Measurements from ENCODE around the gene MAGI3. TPM values are rescaled to one million over a fixed set of nuclear protein-coding genes. Genes with fewer than 3 reads are reported as not detected.

Gene MAGI3
- total and polyA plus RNA-seq, 2 of the 13 experiments (the other 11 are each of a cell fraction or from before 2014, with no cell fraction given) = 4.0 to 11.8 TPM

- TF ChIP-seq, protein P1, sequence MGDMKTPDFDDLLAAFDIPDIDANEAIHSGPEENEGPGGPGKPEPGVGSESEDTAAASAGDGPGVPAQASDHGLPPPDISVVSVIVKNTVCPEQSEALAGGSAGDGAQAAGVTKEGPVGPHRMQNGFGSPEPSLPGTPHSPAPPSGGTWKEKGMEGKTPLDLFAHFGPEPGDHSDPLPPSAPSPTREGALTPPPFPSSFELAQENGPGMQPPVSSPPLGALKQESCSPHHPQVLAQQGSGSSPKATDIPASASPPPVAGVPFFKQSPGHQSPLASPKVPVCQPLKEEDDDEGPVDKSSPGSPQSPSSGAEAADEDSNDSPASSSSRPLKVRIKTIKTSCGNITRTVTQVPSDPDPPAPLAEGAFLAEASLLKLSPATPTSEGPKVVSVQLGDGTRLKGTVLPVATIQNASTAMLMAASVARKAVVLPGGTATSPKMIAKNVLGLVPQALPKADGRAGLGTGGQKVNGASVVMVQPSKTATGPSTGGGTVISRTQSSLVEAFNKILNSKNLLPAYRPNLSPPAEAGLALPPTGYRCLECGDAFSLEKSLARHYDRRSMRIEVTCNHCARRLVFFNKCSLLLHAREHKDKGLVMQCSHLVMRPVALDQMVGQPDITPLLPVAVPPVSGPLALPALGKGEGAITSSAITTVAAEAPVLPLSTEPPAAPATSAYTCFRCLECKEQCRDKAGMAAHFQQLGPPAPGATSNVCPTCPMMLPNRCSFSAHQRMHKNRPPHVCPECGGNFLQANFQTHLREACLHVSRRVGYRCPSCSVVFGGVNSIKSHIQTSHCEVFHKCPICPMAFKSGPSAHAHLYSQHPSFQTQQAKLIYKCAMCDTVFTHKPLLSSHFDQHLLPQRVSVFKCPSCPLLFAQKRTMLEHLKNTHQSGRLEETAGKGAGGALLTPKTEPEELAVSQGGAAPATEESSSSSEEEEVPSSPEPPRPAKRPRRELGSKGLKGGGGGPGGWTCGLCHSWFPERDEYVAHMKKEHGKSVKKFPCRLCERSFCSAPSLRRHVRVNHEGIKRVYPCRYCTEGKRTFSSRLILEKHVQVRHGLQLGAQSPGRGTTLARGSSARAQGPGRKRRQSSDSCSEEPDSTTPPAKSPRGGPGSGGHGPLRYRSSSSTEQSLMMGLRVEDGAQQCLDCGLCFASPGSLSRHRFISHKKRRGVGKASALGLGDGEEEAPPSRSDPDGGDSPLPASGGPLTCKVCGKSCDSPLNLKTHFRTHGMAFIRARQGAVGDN (CRISPR knock-in tag; IDR thresholded peaks at IDR 0.05) = peak; percentile 53; the same call in 1 of the 2 replicates
- TF ChIP-seq ZNF331 (CRISPR knock-in tag; IDR thresholded peaks at IDR 0.05) (peak; percentile 78), TFAP4 (IDR thresholded peaks at IDR 0.05; ENCODE audit: borderline replicate concordance, low read depth) (peak; percentile 72; the same call in 1 of the 2 replicates), FOXO1 (CRISPR knock-in tag; IDR thresholded peaks at IDR 0.05) (peak; percentile 83), IRF2 (CRISPR knock-in tag; IDR thresholded peaks at IDR 0.05) (peak; percentile 90), GATAD2A (CRISPR knock-in tag; IDR thresholded peaks at IDR 0.05) (peak; percentile 94), TBX2 (CRISPR knock-in tag; IDR thresholded peaks at IDR 0.05; ENCODE audit: borderline replicate concordance) (peak; percentile 68; the same call in 1 of the 2 replicates), ZMYM3 (CRISPR knock-in tag; IDR thresholded peaks at IDR 0.05) (peak; percentile 81), FOSL2 (CRISPR knock-in tag; IDR thresholded peaks at IDR 0.05) (peak; percentile 48; the same call in 1 of the 2 replicates), FOXJ3 (CRISPR knock-in tag; IDR thresholded peaks at IDR 0.05; ENCODE audit: borderline replicate concordance) (peak; percentile 77; the same call in 1 of the 2 replicates), ZBTB26 (CRISPR knock-in tag; IDR thresholded peaks at IDR 0.05; ENCODE audit: borderline replicate concordance) (peak; percentile 94), NR2F6 (IDR thresholded peaks at IDR 0.05) (0 out of 2 replicates have a peak, but pooled peaks have one; percentile 50), NR2F6 (CRISPR knock-in tag; IDR thresholded peaks at IDR 0.05) (peak; percentile 69; the same call in 1 of the 2 replicates), HNF4A (CRISPR knock-in tag; IDR thresholded peaks at IDR 0.05) (peak; percentile 69)
- TF ChIP-seq, protein P2, sequence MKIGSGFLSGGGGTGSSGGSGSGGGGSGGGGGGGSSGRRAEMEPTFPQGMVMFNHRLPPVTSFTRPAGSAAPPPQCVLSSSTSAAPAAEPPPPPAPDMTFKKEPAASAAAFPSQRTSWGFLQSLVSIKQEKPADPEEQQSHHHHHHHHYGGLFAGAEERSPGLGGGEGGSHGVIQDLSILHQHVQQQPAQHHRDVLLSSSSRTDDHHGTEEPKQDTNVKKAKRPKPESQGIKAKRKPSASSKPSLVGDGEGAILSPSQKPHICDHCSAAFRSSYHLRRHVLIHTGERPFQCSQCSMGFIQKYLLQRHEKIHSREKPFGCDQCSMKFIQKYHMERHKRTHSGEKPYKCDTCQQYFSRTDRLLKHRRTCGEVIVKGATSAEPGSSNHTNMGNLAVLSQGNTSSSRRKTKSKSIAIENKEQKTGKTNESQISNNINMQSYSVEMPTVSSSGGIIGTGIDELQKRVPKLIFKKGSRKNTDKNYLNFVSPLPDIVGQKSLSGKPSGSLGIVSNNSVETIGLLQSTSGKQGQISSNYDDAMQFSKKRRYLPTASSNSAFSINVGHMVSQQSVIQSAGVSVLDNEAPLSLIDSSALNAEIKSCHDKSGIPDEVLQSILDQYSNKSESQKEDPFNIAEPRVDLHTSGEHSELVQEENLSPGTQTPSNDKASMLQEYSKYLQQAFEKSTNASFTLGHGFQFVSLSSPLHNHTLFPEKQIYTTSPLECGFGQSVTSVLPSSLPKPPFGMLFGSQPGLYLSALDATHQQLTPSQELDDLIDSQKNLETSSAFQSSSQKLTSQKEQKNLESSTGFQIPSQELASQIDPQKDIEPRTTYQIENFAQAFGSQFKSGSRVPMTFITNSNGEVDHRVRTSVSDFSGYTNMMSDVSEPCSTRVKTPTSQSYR (CRISPR knock-in tag; IDR thresholded peaks at IDR 0.05; ENCODE audit: borderline replicate concordance) = peak; percentile 55; the same call in 1 of the 2 replicates
- TF ChIP-seq, protein P3, sequence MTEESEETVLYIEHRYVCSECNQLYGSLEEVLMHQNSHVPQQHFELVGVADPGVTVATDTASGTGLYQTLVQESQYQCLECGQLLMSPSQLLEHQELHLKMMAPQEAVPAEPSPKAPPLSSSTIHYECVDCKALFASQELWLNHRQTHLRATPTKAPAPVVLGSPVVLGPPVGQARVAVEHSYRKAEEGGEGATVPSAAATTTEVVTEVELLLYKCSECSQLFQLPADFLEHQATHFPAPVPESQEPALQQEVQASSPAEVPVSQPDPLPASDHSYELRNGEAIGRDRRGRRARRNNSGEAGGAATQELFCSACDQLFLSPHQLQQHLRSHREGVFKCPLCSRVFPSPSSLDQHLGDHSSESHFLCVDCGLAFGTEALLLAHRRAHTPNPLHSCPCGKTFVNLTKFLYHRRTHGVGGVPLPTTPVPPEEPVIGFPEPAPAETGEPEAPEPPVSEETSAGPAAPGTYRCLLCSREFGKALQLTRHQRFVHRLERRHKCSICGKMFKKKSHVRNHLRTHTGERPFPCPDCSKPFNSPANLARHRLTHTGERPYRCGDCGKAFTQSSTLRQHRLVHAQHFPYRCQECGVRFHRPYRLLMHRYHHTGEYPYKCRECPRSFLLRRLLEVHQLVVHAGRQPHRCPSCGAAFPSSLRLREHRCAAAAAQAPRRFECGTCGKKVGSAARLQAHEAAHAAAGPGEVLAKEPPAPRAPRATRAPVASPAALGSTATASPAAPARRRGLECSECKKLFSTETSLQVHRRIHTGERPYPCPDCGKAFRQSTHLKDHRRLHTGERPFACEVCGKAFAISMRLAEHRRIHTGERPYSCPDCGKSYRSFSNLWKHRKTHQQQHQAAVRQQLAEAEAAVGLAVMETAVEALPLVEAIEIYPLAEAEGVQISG (CRISPR knock-in tag; IDR thresholded peaks at IDR 0.05) = peak; percentile 83
Measured at GRCh38 chr1:113478427-113479195, 88.3 kb downstream of the MAGI3 start (continued).
